ENCODE measurements around the gene ADAM22.
"Not testable (repeated sequence)": the region's sequence is repeated elsewhere in the genome, so short reads cannot be mapped to it uniquely, and the experiment has no call there.

The ADAM22 gene, protein sequence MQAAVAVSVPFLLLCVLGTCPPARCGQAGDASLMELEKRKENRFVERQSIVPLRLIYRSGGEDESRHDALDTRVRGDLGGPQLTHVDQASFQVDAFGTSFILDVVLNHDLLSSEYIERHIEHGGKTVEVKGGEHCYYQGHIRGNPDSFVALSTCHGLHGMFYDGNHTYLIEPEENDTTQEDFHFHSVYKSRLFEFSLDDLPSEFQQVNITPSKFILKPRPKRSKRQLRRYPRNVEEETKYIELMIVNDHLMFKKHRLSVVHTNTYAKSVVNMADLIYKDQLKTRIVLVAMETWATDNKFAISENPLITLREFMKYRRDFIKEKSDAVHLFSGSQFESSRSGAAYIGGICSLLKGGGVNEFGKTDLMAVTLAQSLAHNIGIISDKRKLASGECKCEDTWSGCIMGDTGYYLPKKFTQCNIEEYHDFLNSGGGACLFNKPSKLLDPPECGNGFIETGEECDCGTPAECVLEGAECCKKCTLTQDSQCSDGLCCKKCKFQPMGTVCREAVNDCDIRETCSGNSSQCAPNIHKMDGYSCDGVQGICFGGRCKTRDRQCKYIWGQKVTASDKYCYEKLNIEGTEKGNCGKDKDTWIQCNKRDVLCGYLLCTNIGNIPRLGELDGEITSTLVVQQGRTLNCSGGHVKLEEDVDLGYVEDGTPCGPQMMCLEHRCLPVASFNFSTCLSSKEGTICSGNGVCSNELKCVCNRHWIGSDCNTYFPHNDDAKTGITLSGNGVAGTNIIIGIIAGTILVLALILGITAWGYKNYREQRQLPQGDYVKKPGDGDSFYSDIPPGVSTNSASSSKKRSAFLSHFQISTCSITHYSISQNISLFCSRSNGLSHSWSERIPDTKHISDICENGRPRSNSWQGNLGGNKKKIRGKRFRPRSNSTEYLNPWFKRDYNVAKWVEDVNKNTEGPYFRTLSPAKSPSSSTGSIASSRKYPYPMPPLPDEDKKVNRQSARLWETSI

GRCh38 chr7:87933953-87934698, at the start of gene ADAM22:
Gene ADAM22, plus strand, starts transcription at chr7:87934251. Its CDS starts 215 bp downstream, at chr7:87934466.
- DNase-seq (ENCODE audit: low read depth): peak; percentile 57
- peak within 1 kb of the TSS; percentile 45 for H3K4me3 ChIP-seq (ENCODE audit: low read length)
- TF ChIP-seq, protein P1, sequence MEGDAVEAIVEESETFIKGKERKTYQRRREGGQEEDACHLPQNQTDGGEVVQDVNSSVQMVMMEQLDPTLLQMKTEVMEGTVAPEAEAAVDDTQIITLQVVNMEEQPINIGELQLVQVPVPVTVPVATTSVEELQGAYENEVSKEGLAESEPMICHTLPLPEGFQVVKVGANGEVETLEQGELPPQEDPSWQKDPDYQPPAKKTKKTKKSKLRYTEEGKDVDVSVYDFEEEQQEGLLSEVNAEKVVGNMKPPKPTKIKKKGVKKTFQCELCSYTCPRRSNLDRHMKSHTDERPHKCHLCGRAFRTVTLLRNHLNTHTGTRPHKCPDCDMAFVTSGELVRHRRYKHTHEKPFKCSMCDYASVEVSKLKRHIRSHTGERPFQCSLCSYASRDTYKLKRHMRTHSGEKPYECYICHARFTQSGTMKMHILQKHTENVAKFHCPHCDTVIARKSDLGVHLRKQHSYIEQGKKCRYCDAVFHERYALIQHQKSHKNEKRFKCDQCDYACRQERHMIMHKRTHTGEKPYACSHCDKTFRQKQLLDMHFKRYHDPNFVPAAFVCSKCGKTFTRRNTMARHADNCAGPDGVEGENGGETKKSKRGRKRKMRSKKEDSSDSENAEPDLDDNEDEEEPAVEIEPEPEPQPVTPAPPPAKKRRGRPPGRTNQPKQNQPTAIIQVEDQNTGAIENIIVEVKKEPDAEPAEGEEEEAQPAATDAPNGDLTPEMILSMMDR (IDR thresholded peaks at IDR 0.05; ENCODE audit: insufficient read depth, low read depth, low read length, missing control alignments): no peak

DNA sequence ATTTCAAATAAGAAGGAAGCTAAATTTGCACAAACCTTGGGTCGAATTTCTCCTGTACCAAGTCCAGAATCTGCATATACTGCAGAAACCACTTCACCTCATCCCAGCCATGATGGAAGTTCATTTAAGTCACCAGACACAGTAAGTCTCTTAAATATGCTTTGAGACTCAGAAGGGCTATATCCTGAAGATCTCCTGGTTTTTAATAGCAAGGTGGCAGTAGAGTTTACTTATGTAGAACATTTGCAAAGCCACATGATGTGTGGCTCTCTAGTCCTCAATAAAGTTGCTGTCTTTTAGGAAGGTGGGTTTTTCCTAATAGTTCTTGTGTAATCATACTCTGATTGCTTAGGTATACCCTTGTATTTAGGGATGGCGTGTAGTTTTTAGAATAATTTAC, 49.0 kb upstream of the ADAM22 start:
- H3K4me3 ChIP-seq (ENCODE audit: low read length): no peak overlapping the region
- no peak for DNase-seq (ENCODE audit: low read depth)
- TF ChIP-seq, protein P1 (IDR thresholded peaks at IDR 0.05; ENCODE audit: insufficient read depth, low read depth, low read length, missing control alignments): no peak

- DNase-seq (ENCODE audit: low read depth): peak; percentile 53
- TF ChIP-seq, protein P1 (IDR thresholded peaks at IDR 0.05; ENCODE audit: insufficient read depth, low read depth, low read length, missing control alignments): no peak
- no peak overlapping the region for H3K4me3 ChIP-seq (ENCODE audit: low read length)
Measured at GRCh38 chr7:87886875-87887274, 47.2 kb upstream of the ADAM22 start.

- TF ChIP-seq, protein P1 (IDR thresholded peaks at IDR 0.05; ENCODE audit: insufficient read depth, low read depth, low read length, missing control alignments): no peak
- no peak for DNase-seq (ENCODE audit: low read depth)
- no peak overlapping the region for H3K4me3 ChIP-seq (ENCODE audit: low read length)
Measured at GRCh38 chr7:87895363-87895762, 38.7 kb upstream of the ADAM22 start.

DNA sequence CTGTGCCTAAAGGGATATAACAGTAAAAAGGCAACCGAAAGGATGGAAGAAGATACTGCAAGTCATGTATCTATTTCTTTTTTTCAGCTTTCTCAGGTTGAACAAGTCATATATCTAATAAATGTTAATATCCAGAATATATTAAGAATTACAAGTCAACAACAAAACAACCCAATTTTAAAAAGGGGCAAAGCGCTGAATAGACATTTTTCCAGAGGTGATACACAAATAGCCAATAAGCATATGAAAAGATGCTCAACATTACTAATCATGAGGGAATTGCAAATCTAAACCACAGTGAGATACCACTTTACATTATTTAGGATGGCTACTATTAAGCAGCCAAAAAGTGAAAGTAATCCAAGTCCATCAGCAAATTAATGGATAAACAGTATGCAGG, 34.8 kb upstream of the ADAM22 start:
- DNase-seq (ENCODE audit: low read depth): no peak
- TF ChIP-seq, protein P1 (IDR thresholded peaks at IDR 0.05; ENCODE audit: insufficient read depth, low read depth, low read length, missing control alignments): no peak
- no peak overlapping the region for H3K4me3 ChIP-seq (ENCODE audit: low read length)

- DNase-seq (ENCODE audit: low read depth); H3K4me3 ChIP-seq (ENCODE audit: low read length): not testable (repeated sequence)
Measured at GRCh38 chr7:87907136-87907906, 26.7 kb upstream of the ADAM22 start.

DNA sequence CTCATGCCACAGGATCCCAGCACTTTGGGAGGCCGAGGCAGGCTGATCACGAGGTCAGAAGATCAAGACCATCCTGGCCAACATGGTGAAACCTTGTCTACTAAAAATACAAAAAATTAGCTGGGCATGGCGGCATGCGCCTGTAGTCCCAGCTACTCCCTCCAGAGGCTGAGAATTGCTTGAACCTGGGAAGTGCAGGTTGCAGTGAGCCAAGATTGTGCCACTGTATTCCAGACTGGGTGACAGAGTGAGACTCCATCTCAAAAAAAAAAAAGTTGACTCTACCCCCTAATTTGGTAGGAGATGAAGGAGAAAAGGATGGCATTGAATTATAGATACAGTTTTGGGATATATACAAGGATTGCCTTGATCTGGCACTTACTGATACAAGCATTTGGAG, 25.2 kb upstream of the ADAM22 start:
- H3K4me3 ChIP-seq (ENCODE audit: low read length); DNase-seq (ENCODE audit: low read depth): not testable (repeated sequence)
